Thyroid gland (tissue), 4 donors: Measurements from ENCODE around the gene ACADSB.

Source experiments
- CTCF ChIP-seq, 6 experiments: fragments of 200-600 bp in 3 of 6; fragments of 450-650 bp in 3 of 6; sonication (generic) in 3 of 6; IDR thresholded peaks; one replicate each; pipeline ENCODE4 v1.5.1; 2016 to 2019; ENCODE audit warnings: antibody characterized with exemption in 6 of 6, mild to moderate bottlenecking in 2 of 6, inconsistent platforms in 1 of 6, moderate library complexity in 1 of 6
- POLR2A ChIP-seq, 2 donors: fragments of 450-650 bp; IDR thresholded peaks; one replicate each; pipeline ENCODE4 v1.6.1; 2017; ENCODE audit warnings: antibody characterized with exemption in 2 of 2, mild to moderate bottlenecking in 2 of 2, moderate library complexity in 1 of 2

GRCh38 chr10:123045961-123046731 is 37.3 kb downstream of the ACADSB start:
- no peak for TF ChIP-seq CTCF (IDR thresholded peaks at IDR 0.05)
- TF ChIP-seq POLR2A (IDR thresholded peaks at IDR 0.05): no peak
